HG03442 (cell line): ENCODE measurements around the gene TMEM183A.

Experiments
- ATAC-seq: cut with Tn5 transposase; IDR thresholded peaks from one replicate; pipeline ENCODE4 v1.9.1; 2021; ENCODE audit warnings: mild to moderate bottlenecking, moderate library complexity; ENCODE audit not compliant: unreplicated experiment

Gene TMEM183A

DNA sequence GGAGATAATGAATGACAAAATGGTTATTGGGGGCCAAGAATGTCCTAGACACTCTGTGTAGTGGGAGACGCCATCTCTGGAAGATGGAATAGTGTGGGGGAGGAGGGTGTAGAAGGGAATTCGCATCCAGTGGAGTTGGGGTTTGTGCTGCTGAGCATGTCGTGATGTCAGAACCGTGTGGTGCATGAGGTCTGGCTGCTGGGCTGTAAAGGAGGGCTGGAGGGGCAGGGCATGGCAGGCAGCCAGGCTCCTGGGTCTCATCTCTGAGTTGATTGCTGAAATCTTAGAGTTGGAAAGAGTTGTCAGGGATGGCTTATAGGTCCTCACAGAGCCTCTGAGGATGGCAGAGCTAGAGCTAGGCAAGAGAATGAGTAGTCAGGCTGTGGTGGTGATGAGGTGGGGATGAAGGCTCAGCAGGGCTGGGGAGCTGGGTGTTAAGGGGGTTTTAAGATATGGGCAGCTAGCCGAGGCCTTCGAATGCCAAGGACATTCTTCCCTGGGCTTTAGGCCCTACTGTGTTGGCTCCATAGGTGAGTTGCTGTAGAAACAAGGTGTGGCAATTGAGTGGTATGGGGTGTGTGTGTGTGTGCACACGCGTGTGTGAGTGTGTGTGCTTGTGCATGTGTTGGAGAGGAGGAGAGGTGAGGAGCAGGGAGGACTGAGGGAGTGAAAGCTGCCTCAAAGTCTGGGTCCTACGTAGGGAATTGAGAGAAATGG, 21.1 kb downstream of the TMEM183A start:
- ATAC-seq = no peak

- ATAC-seq = no peak
These were observed 21.8 kb downstream of the TMEM183A start for GRCh38 chr1:203028784-203029553.

DNA sequence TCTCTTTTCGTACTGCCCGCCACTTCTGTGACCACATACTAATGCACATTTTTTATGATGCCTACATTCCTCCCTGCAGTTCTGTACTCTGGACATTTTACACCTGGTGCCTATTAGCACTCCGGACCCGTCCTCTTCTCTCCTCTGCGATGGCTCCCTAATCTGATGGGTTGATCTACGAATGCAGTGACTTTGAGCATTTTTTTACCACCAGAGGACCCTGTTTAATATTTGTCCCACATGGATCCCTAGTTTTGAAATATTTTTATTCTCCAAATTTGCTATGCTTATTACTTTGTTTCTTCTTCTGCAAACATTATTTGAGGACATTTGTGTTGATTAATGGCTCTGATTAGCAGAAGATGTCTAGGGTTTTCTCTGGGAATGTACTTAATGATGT, 24.3 kb downstream of the TMEM183A start:
- no peak for ATAC-seq

GRCh38 chr1:203033287-203033686, 26.1 kb downstream of the TMEM183A start:
- ATAC-seq = no peak

- no peak for ATAC-seq
These were observed 26.7 kb downstream of the TMEM183A start for GRCh38 chr1:203033917-203034316.

DNA sequence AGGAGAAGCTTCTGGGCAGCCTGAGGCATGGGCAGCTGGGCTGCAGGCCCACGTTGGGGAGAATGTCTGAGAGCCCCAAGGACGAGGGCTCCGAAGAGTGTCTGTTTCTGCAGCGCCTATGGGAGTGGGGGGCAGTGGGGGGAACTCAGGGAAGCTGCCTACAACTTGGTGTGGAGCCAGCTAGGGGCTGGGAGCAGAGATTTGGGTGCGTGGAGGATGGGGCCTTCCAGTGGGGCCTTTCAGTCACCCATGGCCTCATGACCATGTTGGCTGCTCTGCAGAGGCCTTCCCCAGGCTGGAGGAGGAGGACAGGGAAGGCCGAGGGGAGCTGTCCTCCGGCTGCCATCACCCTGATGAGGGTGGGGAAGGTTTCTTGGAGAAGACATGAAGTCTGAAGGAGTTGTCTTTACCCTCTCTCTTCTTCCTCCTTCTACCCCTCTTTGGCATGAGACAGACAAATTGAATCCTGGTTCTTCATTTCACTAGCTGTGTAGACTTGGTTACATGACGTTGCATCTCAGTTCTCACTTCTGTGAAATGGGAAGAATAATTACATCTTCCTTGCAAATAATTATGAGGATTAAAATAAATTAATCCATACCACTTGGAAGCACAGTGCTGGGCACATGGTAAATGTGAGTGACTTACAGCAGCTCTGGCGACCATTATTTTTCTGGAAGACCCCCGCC, 27.4 kb downstream of the TMEM183A start:
- no peak for ATAC-seq

GRCh38 chr1:203035111-203036000, 28.2 kb downstream of the TMEM183A start:
- no peak for ATAC-seq

GRCh38 chr1:203036135-203036534, 29.0 kb downstream of the TMEM183A start:
- ATAC-seq = no peak

DNA sequence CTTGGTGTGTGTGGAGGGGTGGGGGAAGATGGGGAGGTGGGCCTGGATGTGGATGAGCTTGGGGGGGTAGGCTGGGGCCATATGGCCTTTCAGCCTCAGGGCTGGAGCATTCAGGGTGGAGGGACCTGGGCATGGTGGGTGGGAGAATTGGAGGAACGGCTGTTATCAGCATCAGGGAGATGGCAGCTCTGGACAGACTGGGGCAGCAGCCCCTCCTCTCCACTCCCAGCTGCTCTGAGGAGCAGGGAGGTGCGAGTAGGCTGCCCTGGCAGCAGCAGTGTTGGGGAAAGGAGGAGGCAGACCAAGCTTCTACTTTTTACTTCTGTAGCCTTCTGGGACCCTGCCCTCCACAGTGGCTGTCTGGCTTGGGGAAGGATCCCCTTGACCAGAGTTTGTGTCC, 29.4 kb downstream of the TMEM183A start:
- no peak for ATAC-seq

GRCh38 chr1:203037509-203038190, 30.5 kb downstream of the TMEM183A start:
- ATAC-seq = no peak

GRCh38 chr1:203038217-203038741, 31.1 kb downstream of the TMEM183A start:
- ATAC-seq = peak; percentile 69

DNA sequence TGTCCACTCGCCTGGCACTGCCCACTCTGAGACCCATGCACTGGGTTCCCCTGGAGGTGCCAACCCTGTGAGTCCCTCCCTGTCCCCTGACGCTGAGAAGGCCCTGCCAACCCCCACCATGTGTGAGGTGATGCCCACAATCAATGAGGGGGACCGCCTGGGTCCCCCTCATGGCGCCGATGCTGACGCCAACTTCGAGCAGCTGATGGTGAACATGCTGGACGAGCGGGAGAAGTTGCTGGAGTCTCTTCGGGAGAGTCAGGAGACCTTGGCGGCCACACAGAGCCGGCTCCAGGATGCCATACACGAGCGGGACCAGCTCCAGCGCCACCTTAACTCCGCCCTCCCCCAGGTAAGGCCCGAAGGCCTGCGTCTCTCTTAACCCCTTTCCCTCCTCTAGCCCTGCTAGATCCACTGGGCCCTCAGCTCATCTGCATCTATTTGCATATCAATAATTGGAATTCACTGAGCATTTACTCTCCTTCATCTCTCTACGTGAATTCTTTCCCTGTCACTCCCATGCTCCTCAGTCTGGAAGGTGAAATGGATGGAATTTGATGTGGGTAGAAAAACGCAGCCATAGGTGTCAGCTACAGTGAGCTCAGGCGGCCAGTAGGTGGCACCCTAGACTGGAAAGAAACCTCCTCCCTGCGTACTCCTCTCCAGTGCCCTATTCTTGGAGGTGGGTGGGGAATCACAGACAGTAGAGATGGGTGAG, 31.9 kb downstream of the TMEM183A start:
- peak; percentile 45 for ATAC-seq

- ATAC-seq = no peak
These were observed 32.7 kb downstream of the TMEM183A start for GRCh38 chr1:203039609-203040512.

GRCh38 chr1:203040513-203041275, 33.5 kb downstream of the TMEM183A start:
- no peak for ATAC-seq

GRCh38 chr1:203041351-203041932, 34.3 kb downstream of the TMEM183A start:
- ATAC-seq = no peak

DNA sequence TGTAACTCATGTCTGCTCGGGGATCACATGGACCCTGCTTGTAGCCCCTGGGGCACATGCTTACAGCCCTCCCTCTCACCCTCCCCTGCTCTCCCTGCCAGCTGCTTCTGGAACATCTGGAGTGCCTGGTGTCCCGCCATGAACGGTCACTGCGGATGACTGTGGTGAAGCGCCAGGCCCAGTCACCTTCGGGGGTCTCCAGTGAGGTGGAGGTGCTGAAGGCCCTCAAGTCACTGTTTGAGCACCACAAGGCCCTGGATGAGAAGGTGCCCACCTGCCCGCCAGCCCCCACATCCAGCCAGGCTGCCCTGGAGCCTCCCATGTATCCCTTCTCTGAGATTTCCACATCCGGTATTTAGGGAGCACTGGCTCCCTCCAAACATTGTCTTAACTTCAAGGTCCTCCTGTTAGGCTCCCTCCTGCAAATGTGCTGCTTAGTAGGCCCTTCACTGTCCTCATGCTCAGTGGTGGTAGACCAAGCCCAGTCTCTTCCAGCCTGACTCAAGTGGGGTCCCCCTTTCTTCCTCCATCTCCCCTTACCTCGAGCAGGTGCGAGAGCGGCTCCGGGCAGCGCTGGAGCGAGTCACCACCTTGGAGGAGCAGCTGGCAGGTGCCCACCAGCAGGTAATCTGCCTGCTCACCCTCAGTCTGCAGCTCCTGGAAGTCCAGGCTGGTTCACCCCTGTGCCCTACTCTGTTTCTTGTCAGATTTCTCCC, 36.8 kb downstream of the TMEM183A start:
- ATAC-seq = no peak
